HL-60 (cell line): Measurements from ENCODE around the gene CACNG8.

ENCODE experiments used
- DNase-seq, 2 experiments: peaks; one replicate each; pipeline ENCODE4 v3.0.0-alpha.2; 2010 to 2020; ENCODE audit warnings: low read depth in 1 of 2, low spot score in 1 of 2
- H3K27ac ChIP-seq: fragments of 250-450 bp; sonication (Bioruptor Pico); replicated peaks from 2 replicates; pipeline ENCODE4 v1.5.1; 2020; ENCODE audit warnings: mild to moderate bottlenecking, moderate library complexity
- H3K27me3 ChIP-seq: fragments of 250-450 bp; sonication (Bioruptor Pico); 2 replicates; pipeline ENCODE4 v1.5.1; 2021; ENCODE audit warnings: mild to moderate bottlenecking, moderate library complexity; ENCODE audit not compliant: insufficient read depth, poor library complexity, severe bottlenecking
- H3K4me3 ChIP-seq: replicated peaks from 2 replicates; pipeline ENCODE4 v1.5.1; 2011; ENCODE audit warnings: mild to moderate bottlenecking, control low read depth, low read length; ENCODE audit not compliant: insufficient read depth
- CTCF ChIP-seq: IDR thresholded peaks from one replicate; pipeline ENCODE4 v1.5.1; 2011; ENCODE audit warnings: low read length, control low read depth, inconsistent platforms; ENCODE audit not compliant: insufficient read depth
- GABPA ChIP-seq: IDR thresholded peaks from 2 replicates; pipeline ENCODE4 v1.6.1; 2012; ENCODE audit warnings: low read depth
- POLR2AphosphoS5 ChIP-seq: IDR thresholded peaks from 2 replicates; pipeline ENCODE4 v1.6.1; 2012; ENCODE audit warnings: low read depth
- REST ChIP-seq: IDR thresholded peaks from 2 replicates; pipeline ENCODE4 v1.6.1; 2012; ENCODE audit warnings: low read depth; ENCODE audit not compliant: insufficient replicate concordance
- SPI1 ChIP-seq: IDR thresholded peaks from 2 replicates; pipeline ENCODE4 v1.6.1; 2012; ENCODE audit warnings: low read depth, mild to moderate bottlenecking, borderline replicate concordance

Gene CACNG8

GRCh38 chr19:53999694-54000093 is 37.0 kb downstream of the CACNG8 start:
- TF ChIP-seq REST (no peak), GABPA (no peak), SPI1 (no peak), POLR2AphosphoS5 (no peak), CTCF (no peak)
- no peak overlapping the region for H3K4me3 ChIP-seq
- H3K27me3 ChIP-seq, result no peaks in the 10 kb centered on the region
- no peak overlapping the region for H3K27ac ChIP-seq
- DNase-seq, result no peak

GRCh38 chr19:54001496-54001895 is 38.8 kb downstream of the CACNG8 start:
- no peak overlapping the region for H3K27ac ChIP-seq
- no peaks in the 10 kb centered on the region for H3K27me3 ChIP-seq
- no peak for DNase-seq
- TF ChIP-seq GABPA, result no peak
- H3K4me3 ChIP-seq, result no peak overlapping the region

GRCh38 chr19:54002495-54003315 is 40.0 kb downstream of the CACNG8 start:
- TF ChIP-seq POLR2AphosphoS5, result no peak
- TF ChIP-seq SPI1, result no peak
- TF ChIP-seq CTCF, result no peak
- no peak for TF ChIP-seq GABPA
- no peak for TF ChIP-seq REST
- no peak for DNase-seq
- no peaks in the 10 kb centered on the region for H3K27me3 ChIP-seq
- H3K27ac ChIP-seq, result no peak overlapping the region
- no peak overlapping the region for H3K4me3 ChIP-seq

GRCh38 chr19:54009440-54009839 is 46.7 kb downstream of the CACNG8 start:
- Histone ChIP-seq H3K27ac (no peak overlapping the region), H3K27me3 (no peaks in the 10 kb centered on the region), H3K4me3 (no peak overlapping the region)
- no peak for DNase-seq
- TF ChIP-seq POLR2AphosphoS5 (no peak), REST (no peak), GABPA (no peak), SPI1 (no peak), CTCF (no peak)
